MCF 10A (cell line): ENCODE data around the gene MYO1C. TPM values are rescaled to one million over a fixed set of nuclear protein-coding genes. Genes with fewer than 3 reads are reported as not detected.

Experiments used
- BruUV-seq: library from RNA; stranded (reverse); fragments of 400-500 nt; replicated peaks from 2 replicates; lab custom pipeline; 2021; lab: Mats Ljungman, UMichigan
- CTCF ChIA-PET: fragments of 300-600 bp; sonication (Branson Sonifier 250); formaldehyde crosslinking; extraction: SDS; loops from one replicate; lab custom pipeline; 2021; ENCODE audit warnings: antibody characterized with exemption, inconsistent platforms; lab: Yijun Ruan, JAX
- POLR2A ChIA-PET: fragments of 300-600, 350-650 bp; sonication (Branson Sonifier 250); formaldehyde crosslinking; extraction: SDS; loops from one replicate; lab custom pipeline; 2020; ENCODE audit warnings: antibody characterized with exemption, inconsistent platforms; lab: Yijun Ruan, JAX
- DNase-seq: peaks from one replicate; pipeline ENCODE4 v3.0.0-alpha.2; 2018; ENCODE audit not compliant: unreplicated experiment
- H3K27ac Mint-ChIP-seq: one replicate; pipeline ENCODE4 v1.8.0; 2022; ENCODE audit warnings: mild to moderate bottlenecking, low read depth, mixed read lengths; ENCODE audit not compliant: unreplicated experiment
- H3K27me3 Mint-ChIP-seq: one replicate; pipeline ENCODE4 v1.8.0; 2022; ENCODE audit warnings: mixed read lengths; ENCODE audit not compliant: insufficient read depth, unreplicated experiment
- H3K36me3 Mint-ChIP-seq: one replicate; pipeline ENCODE4 v1.8.0; 2022; ENCODE audit warnings: mild to moderate bottlenecking, moderate library complexity, mixed read lengths; ENCODE audit not compliant: insufficient read depth, unreplicated experiment
- H3K4me1 Mint-ChIP-seq: one replicate; pipeline ENCODE4 v1.8.0; 2022; ENCODE audit warnings: mixed read lengths; ENCODE audit not compliant: insufficient read depth, unreplicated experiment
- H3K4me3 Mint-ChIP-seq: one replicate; pipeline ENCODE4 v1.8.0; 2022; ENCODE audit warnings: mild to moderate bottlenecking, moderate library complexity, mixed read lengths; ENCODE audit not compliant: unreplicated experiment
- H3K9me3 Mint-ChIP-seq: one replicate; pipeline ENCODE4 v1.8.0; 2022; ENCODE audit warnings: mixed read lengths; ENCODE audit not compliant: unreplicated experiment
- CTCF ChIP-seq: fragments of 200-600 bp; IDR thresholded peaks from one replicate; pipeline ENCODE4 v1.8.0; 2022; ENCODE audit warnings: antibody characterized with exemption, mild to moderate bottlenecking; ENCODE audit not compliant: unreplicated experiment
- intact Hi-C: fragments of 100-400 bp; cut with micrococcal nuclease; formaldehyde crosslinking; loops from 2 replicates; pipeline ENCODE4 v1.14.1; 2022
- total RNA-seq: library from RNA; stranded (reverse); gene quantifications from 2 replicates; pipeline ENCODE4 v1.2.3, GENCODE V29; 2022

Gene MYO1C
- total RNA-seq, 1 experiment from 2014 or later: 216 TPM

GRCh38 chr17:1431631-1432104, 60.8 kb downstream of the MYO1C start:
- TF ChIP-seq CTCF: no peak
- H3K9me3 Mint-ChIP-seq: no peaks in the 10 kb centered on the region
- H3K27ac Mint-ChIP-seq: no peak overlapping the region
- no TSS peak for BruUV-seq
- H3K36me3 Mint-ChIP-seq: peaks cover 83% of the 10 kb centered on the region
- no peaks in the 10 kb centered on the region for H3K27me3 Mint-ChIP-seq
- CTCF ChIA-PET: interaction anchor here (0.6 kb wide), 1 partner anchor 153 kb away, joined by 3 read pairs; no protein-coding TSS in a partner anchor
- H3K4me1 Mint-ChIP-seq: peaks cover 6% of the 10 kb centered on the region
- POLR2A ChIA-PET: no interaction called here
- H3K4me3 Mint-ChIP-seq: no peak overlapping the region
- no peak for DNase-seq
- intact Hi-C loops: no loop called here

GRCh38 chr17:1423456-1424135, 68.9 kb downstream of the MYO1C start:
- Mint-ChIP-seq H3K27me3 (no peaks in the 10 kb centered on the region), H3K4me3 (peak overlapping the region; percentile 58), H3K36me3 (peaks cover 82% of the 10 kb centered on the region), H3K4me1 (peaks cover 23% of the 10 kb centered on the region), H3K9me3 (no peaks in the 10 kb centered on the region), H3K27ac (peak overlapping the region; percentile 77)
- no peak for TF ChIP-seq CTCF
- no TSS peak for BruUV-seq
- ChIA-PET POLR2A (interaction anchor here (0.6 to 2.5 kb wide), 12 partner anchors 10 to 406 kb away, joined by 3 to 16 read pairs (median 6); partner anchors contain the start of genes CRK, INPP5K, RPA1 and SMYD4), CTCF (interaction anchor here (0.6 to 1.3 kb wide), 3 partner anchors 17 to 58 kb away, joined by 4 to 7 read pairs (median 6); no protein-coding TSS in a partner anchor)
- intact Hi-C loops: loop anchor here (2.0 kb wide), 1 partner anchor 59 kb away; no protein-coding TSS in a partner anchor
- peak; percentile 11 for DNase-seq

- POLR2A ChIA-PET: interaction anchor here (0.6 to 2.5 kb wide), 12 partner anchors 9 to 677 kb away, joined by 3 to 16 read pairs (median 6); partner anchors contain the start of genes CRK, INPP5K, RPA1 and SMYD4
- Mint-ChIP-seq H3K9me3 (no peaks in the 10 kb centered on the region), H3K4me3 (peak overlapping the region; percentile 58), H3K27ac (peak overlapping the region; percentile 77), H3K36me3 (peaks cover 82% of the 10 kb centered on the region), H3K27me3 (no peaks in the 10 kb centered on the region), H3K4me1 (peaks cover 23% of the 10 kb centered on the region)
- no TSS peak for BruUV-seq
- CTCF ChIA-PET: interaction anchor here (0.6 to 1.3 kb wide), 2 partner anchors 33 to 58 kb away, joined by 3 to 7 read pairs; partner anchors contain the start of gene CRK
- intact Hi-C loops: loop anchor here (2.0 kb wide), 1 partner anchor 58 kb away; no protein-coding TSS in a partner anchor
- DNase-seq: peak; percentile 94
- TF ChIP-seq CTCF: no peak
These were observed 69.6 kb downstream of the MYO1C start for GRCh38 chr17:1422885-1423284.

GRCh38 chr17:1421470-1421869, 71.0 kb downstream of the MYO1C start:
- POLR2A ChIA-PET: interaction anchor here (2.3 to 2.4 kb wide), 2 partner anchors 21 to 56 kb away, joined by 12 to 16 read pairs; partner anchors contain the start of gene YWHAE
- H3K36me3 Mint-ChIP-seq: peaks cover 80% of the 10 kb centered on the region
- no peak for DNase-seq
- H3K27me3 Mint-ChIP-seq: no peaks in the 10 kb centered on the region
- intact Hi-C loops: no loop called here
- BruUV-seq: no TSS peak
- no peak overlapping the region for H3K27ac Mint-ChIP-seq
- H3K4me3 Mint-ChIP-seq: no peak overlapping the region
- peaks cover 23% of the 10 kb centered on the region for H3K4me1 Mint-ChIP-seq
- TF ChIP-seq CTCF: no peak
- H3K9me3 Mint-ChIP-seq: no peaks in the 10 kb centered on the region
- CTCF ChIA-PET: no interaction called here
